GM12878 (cell line): ENCODE data around the gene SIGLEC11. TPM values are rescaled to one million over a fixed set of nuclear protein-coding genes. Genes with fewer than 3 reads are reported as not detected.

Experiments used
- ATAC-seq: fragments of 200-7000 bp; cut with Tn5 transposase; 3 replicates; pipeline ENCODE4 v1.9.1; 2020; ENCODE audit warnings: mild to moderate bottlenecking, moderate library complexity
- BruUV-seq: library from RNA; stranded (reverse); fragments of 400-500 nt; replicated peaks from 2 replicates; lab custom pipeline; 2021; lab: Mats Ljungman, UMichigan
- CTCF ChIA-PET: fragments of 300-600 bp; sonication (Branson Sonifier 250); formaldehyde crosslinking; extraction: SDS; loops from one replicate; lab custom pipeline; 2021; ENCODE audit warnings: inconsistent platforms; lab: Yijun Ruan, JAX
- POLR2A ChIA-PET: fragments of 350-600 bp; formaldehyde crosslinking; extraction: SDS; loops from one replicate; lab custom pipeline; 2021; ENCODE audit warnings: inconsistent platforms; lab: Charles Lee
- RAD21 ChIA-PET: fragments of 300-600 bp; sonication (Branson Sonifier 250); formaldehyde crosslinking; loops from one replicate; lab custom pipeline; 2023; ENCODE audit warnings: antibody characterized with exemption; ENCODE audit not compliant: unreplicated experiment; lab: Charles Lee
- SMC1A ChIA-PET: fragments of 300-600 bp; sonication (Branson Sonifier 250); formaldehyde crosslinking; loops from one replicate; lab custom pipeline; 2023; ENCODE audit not compliant: unreplicated experiment, uncharacterized antibody; lab: Charles Lee
- DNase-seq: peaks from one replicate; pipeline ENCODE4 v3.0.0-alpha.2; 2011; ENCODE audit warnings: low read depth, low spot score
- FAIRE-seq: peaks from 3 replicates; lab custom pipeline; 2011; peaks lifted over from hg19 to GRCh38; lab: Jason Lieb, UNC
- H2AFZ ChIP-seq: 2 replicates; pipeline ENCODE4 v1.6.0; 2011; ENCODE audit warnings: low read depth, low read length, control low read depth; ENCODE audit not compliant: control insufficient read depth
- H3K27ac ChIP-seq: 2 replicates; pipeline ENCODE4 v1.5.1; 2011; ENCODE audit warnings: control low read depth; ENCODE audit not compliant: control insufficient read depth, insufficient read depth
- H3K27me3 ChIP-seq, 2 experiments: replicated peaks in 1 of 2; 2 replicates each; pipeline versions ENCODE4 v1.6.0 to v1.6.1; 2011; ENCODE audit warnings: low read length in 1 of 2; ENCODE audit not compliant: control insufficient read depth in 2 of 2, insufficient read depth in 2 of 2
- H3K36me3 ChIP-seq, 2 experiments: 2 replicates each; pipeline ENCODE4 v1.5.1; 2011; ENCODE audit warnings: low read length in 1 of 2; ENCODE audit not compliant: control insufficient read depth in 2 of 2, insufficient read depth in 2 of 2
- H3K4me1 ChIP-seq: 2 replicates; pipeline ENCODE4 v1.6.1; 2011; ENCODE audit warnings: mild to moderate bottlenecking, low read length, moderate library complexity, mixed read lengths; ENCODE audit not compliant: control insufficient read depth, insufficient read depth
- H3K4me2 ChIP-seq: 2 replicates; pipeline ENCODE4 v1.6.0; 2011; ENCODE audit warnings: control low read depth; ENCODE audit not compliant: control insufficient read depth, insufficient read depth
- H3K4me3 ChIP-seq: fragments of 200-600 bp; sonication (generic); 2 replicates; pipeline ENCODE4 v1.5.1; 2016
- H3K79me2 ChIP-seq: 2 replicates; pipeline ENCODE4 v1.6.0; 2011; ENCODE audit warnings: low read length; ENCODE audit not compliant: control insufficient read depth, insufficient read depth
- H3K9ac ChIP-seq: 2 replicates; pipeline ENCODE4 v1.8.0; 2011; ENCODE audit warnings: low read length, control low read depth, mixed read lengths; ENCODE audit not compliant: control insufficient read depth, insufficient read depth
- H3K9me3 ChIP-seq: replicated peaks from 3 replicates; pipeline ENCODE4 v1.5.1; 2011; ENCODE audit warnings: mild to moderate bottlenecking, low read length; ENCODE audit not compliant: control insufficient read depth, insufficient read depth
- H4K20me1 ChIP-seq: 2 replicates; pipeline ENCODE4 v1.6.0; 2011; ENCODE audit not compliant: control insufficient read depth, insufficient read depth
- ASH2L ChIP-seq: fragments of 300-600, 200-600 bp; sonication (generic); IDR thresholded peaks from 2 replicates; pipeline ENCODE4 v1.6.1; 2017; ENCODE audit warnings: low read depth, mild to moderate bottlenecking, borderline replicate concordance
- EP300 ChIP-seq, 2 experiments: fragments of 150-350 bp in 1 of 2; IDR thresholded peaks; 2 replicates each; pipeline ENCODE4 v1.6.1; 2011 to 2012; ENCODE audit warnings: low read depth in 2 of 2, low read length in 2 of 2, borderline replicate concordance in 1 of 2, improper control_type of control experiment in 1 of 2, inconsistent platforms in 1 of 2; ENCODE audit not compliant: control insufficient read depth in 1 of 2
- EZH2 ChIP-seq: IDR thresholded peaks from 2 replicates; pipeline ENCODE4 v1.6.1; 2012; ENCODE audit warnings: low read depth, mild to moderate bottlenecking, control low read depth, inconsistent platforms, low read length, borderline replicate concordance; ENCODE audit not compliant: control insufficient read depth
- HSF1 ChIP-seq: fragments of 150-350 bp; IDR thresholded peaks from 2 replicates; pipeline ENCODE4 v1.6.1; 2014; ENCODE audit warnings: mild to moderate bottlenecking, low read depth, low read length
- NFXL1 ChIP-seq: fragments of 450-650 bp; IDR thresholded peaks from 2 replicates; pipeline ENCODE4 v1.6.1; 2017; ENCODE audit warnings: antibody characterized with exemption, mild to moderate bottlenecking, borderline replicate concordance
- NR2C1 ChIP-seq: fragments of 450-650 bp; IDR thresholded peaks from 2 replicates; pipeline ENCODE4 v1.6.1; 2017; ENCODE audit warnings: antibody characterized with exemption, mild to moderate bottlenecking, moderate library complexity
- RAD21 ChIP-seq: IDR thresholded peaks from 2 replicates; pipeline ENCODE4 v1.6.1; 2011; ENCODE audit warnings: mild to moderate bottlenecking, low read depth, low read length, moderate library complexity; ENCODE audit not compliant: insufficient read depth
- RFX5 ChIP-seq: IDR thresholded peaks from 2 replicates; pipeline ENCODE4 v1.6.1; 2011; ENCODE audit warnings: low read depth, low read length, improper control_type of control experiment
- WGBS: methylation state at CpG from one replicate; pipeline ENCODE4 v1.1.6; 2016; ENCODE audit warnings: low lambda C conversion rate; ENCODE audit not compliant: insufficient replicate concordance, insufficient coverage; ENCODE audit errors: missing lambda C conversion rate; 5-methylcytosine and 5-hydroxymethylcytosine counted together
- in situ Hi-C: fragments of 300-500 bp; cut with MboI; formaldehyde crosslinking; loops from 9 replicates; pipeline ENCODE4 v1.14.3; 2018; ENCODE audit warnings: mixed read lengths
- intact Hi-C: fragments of 100-400 bp; cut with micrococcal nuclease; formaldehyde crosslinking; loops from one replicate; pipeline ENCODE4 v1.14.2; 2022; ENCODE audit not compliant: unreplicated experiment
- polyA plus RNA-seq, 11 experiments: library from polyadenylated mRNA; depleted of rRNA in 4 of 11; unstranded in 6 of 11; stranded (reverse) in 5 of 11; fragments of >200 nt; fragmentation: Nextera tagmentation in 4 of 11; fragmentation: Illumina TruSeq in 1 of 11; extraction: Ambion mirVana in 4 of 11; extraction: Trizol in 1 of 11; gene quantifications; 1 replicate in 1 of 11; 2 replicates in 10 of 11; pipeline versions ENCODE4 v1.2.1 to v1.2.3, GENCODE V29; 2011 to 2016; ENCODE audit warnings: inconsistent platforms in 2 of 11, missing spikeins in 2 of 11, low read depth in 1 of 11
- total RNA-seq, 4 experiments: library from RNA; depleted of rRNA in 3 of 4; stranded (reverse); fragments of >200 nt in 3 of 4; fragmentation: Illumina TruSeq in 1 of 4; extraction: Trizol in 1 of 4; gene quantifications; 2 replicates each; pipeline versions ENCODE4 v1.2.1 to v1.2.3, GENCODE V29; 2013 to 2021

SIGLEC11 gene
- total and polyA plus RNA-seq, 10 of the 15 experiments (the other 5 are each of a cell fraction or from before 2014, with no cell fraction given): not detected

- no peak for TF ChIP-seq EP300 (IDR thresholded peaks at IDR 0.05; ENCODE audit: borderline replicate concordance in 1 of 2, control insufficient read depth in 1 of 2, low read depth in 2 of 2, low read length in 2 of 2)
- TF ChIP-seq EZH2: no peak
- TF ChIP-seq ASH2L: no peak
- no peak for TF ChIP-seq NR2C1
Measured at GRCh38 chr19:49956115-49956495, 4.9 kb downstream of the SIGLEC11 start (continued).

- Histone ChIP-seq H3K27me3 (no peaks in the 10 kb centered on the region; a peak in 1 of 4 replicates), H3K27ac (no peak overlapping the region), H3K36me3 (no peaks in the 10 kb centered on the region), H3K4me2 (no peak overlapping the region), H3K4me1 (peaks cover 17% of the 10 kb centered on the region), H3K9ac (no peak overlapping the region), H4K20me1 (no peaks in the 10 kb centered on the region), H3K79me2 (no peaks in the 10 kb centered on the region), H3K9me3 (no peaks in the 10 kb centered on the region), H3K4me3 (no peak overlapping the region), H2AFZ (no peak overlapping the region)
- ChIA-PET CTCF (interaction anchor here (2.1 kb wide), 1 partner anchor 17 kb away, joined by 9 read pairs; no protein-coding TSS in a partner anchor), POLR2A (no interaction called here), RAD21 (no interaction called here), SMC1A (interaction anchor here (0.8 to 1.6 kb wide), 3 partner anchors 17 to 27 kb away, joined by 3 to 4 read pairs (median 3); no protein-coding TSS in a partner anchor)
- DNase-seq (no peak), FAIRE-seq (no peak), ATAC-seq (no peak)
- no TSS peak for BruUV-seq
- 69% methylated on average over 11 of the region's 11 CpGs for WGBS
- in situ Hi-C loops: no loop called here
- intact Hi-C loops: no loop called here
- TF ChIP-seq NFXL1 (no peak), RAD21 (no peak), RFX5 (no peak), HSF1 (no peak)
Measured at GRCh38 chr19:49954933-49955332, 6.0 kb downstream of the SIGLEC11 start.
